SJCRH30 (cell line): ENCODE results near the gene CHP1. TPM values are rescaled to one million over a fixed set of nuclear protein-coding genes. Genes with fewer than 3 reads are reported as not detected.
"Not testable (repeated sequence)": the region's sequence is repeated elsewhere in the genome, so short reads cannot be mapped to it uniquely, and the experiment has no call there.

Experiments
- DNase-seq, 2 experiments: peaks; one replicate each; pipeline ENCODE4 v3.0.0-alpha.2; 2015 to 2020
- H3K27ac ChIP-seq: fragments of 250-450 bp; sonication (Bioruptor Pico); 2 replicates; pipeline ENCODE4 v1.5.1; 2020; ENCODE audit warnings: mild to moderate bottlenecking, moderate library complexity
- H3K27me3 ChIP-seq: fragments of 250-450 bp; sonication (Bioruptor Pico); 2 replicates; pipeline ENCODE4 v1.5.1; 2020; ENCODE audit warnings: mild to moderate bottlenecking, moderate library complexity
- H3K36me3 ChIP-seq: fragments of 250-450 bp; sonication (Bioruptor Pico); 2 replicates; pipeline ENCODE4 v1.5.1; 2020; ENCODE audit warnings: mild to moderate bottlenecking, moderate library complexity
- H3K4me1 ChIP-seq: fragments of 250-450 bp; sonication (Bioruptor Pico); 2 replicates; pipeline ENCODE4 v1.5.1; 2020; ENCODE audit warnings: mild to moderate bottlenecking, moderate library complexity
- H3K4me3 ChIP-seq: fragments of 250-450 bp; sonication (Bioruptor Pico); 2 replicates; pipeline ENCODE4 v1.5.1; 2020; ENCODE audit warnings: mild to moderate bottlenecking, moderate library complexity
- H3K9me3 ChIP-seq: fragments of 250-450 bp; sonication (Bioruptor Pico); replicated peaks from 2 replicates; pipeline ENCODE4 v1.5.1; 2020; ENCODE audit warnings: mild to moderate bottlenecking, moderate library complexity
- total RNA-seq: library from RNA; depleted of rRNA; stranded (reverse); fragments of >200 nt; shearing (Covaris generic); gene quantifications from 2 replicates; pipeline ENCODE4 v1.2.3, GENCODE V29; 2014; rRNA removed

The CHP1 gene
- total RNA-seq, 1 experiment from 2014 or later: 87.9 TPM

DNA sequence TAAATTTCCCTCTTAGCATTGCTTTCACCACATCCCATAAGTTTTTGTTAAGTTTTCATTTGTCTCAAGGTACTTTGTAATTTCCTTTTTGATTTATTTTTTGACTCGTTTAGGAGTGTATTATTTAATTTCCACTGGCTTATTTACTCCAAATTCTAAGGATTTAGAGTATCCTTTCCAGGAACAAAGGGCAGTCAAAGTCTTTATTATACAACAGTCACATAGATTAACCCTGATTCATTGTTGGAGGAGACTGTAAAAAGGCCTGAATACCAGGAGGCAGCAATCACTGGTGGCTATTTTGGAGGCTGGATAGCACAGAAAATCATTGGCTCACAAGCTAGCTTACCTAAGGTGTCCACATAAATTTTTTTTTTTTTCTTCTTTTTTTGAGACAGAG, 61.5 kb downstream of the CHP1 start:
- no peak overlapping the region for H3K27ac ChIP-seq
- H3K36me3 ChIP-seq: peaks cover 44% of the 10 kb centered on the region
- no peaks in the 10 kb centered on the region for H3K4me1 ChIP-seq
- H3K27me3 ChIP-seq: no peaks in the 10 kb centered on the region
- DNase-seq: no peak
- H3K4me3 ChIP-seq: no peak overlapping the region
- H3K9me3 ChIP-seq: no peaks in the 10 kb centered on the region

DNA sequence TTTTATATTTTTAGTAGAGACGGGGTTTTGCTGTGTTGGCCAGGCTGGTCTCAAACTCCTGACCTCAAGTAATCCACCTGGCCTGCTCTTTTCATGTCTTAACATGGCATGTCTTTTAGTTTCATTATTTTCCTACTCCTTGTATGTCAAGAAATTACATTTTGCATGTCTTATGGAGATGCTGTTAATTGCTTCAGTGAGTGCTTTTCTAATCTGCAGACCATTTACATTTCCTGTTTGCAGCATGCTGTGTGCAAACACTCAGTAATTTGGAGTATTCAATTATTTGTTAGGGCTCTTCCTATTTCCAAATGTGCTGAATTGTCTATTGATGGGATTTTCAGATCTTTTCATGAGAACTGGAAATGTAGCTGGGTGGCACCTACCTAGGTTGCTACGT, 70.1 kb downstream of the CHP1 start:
- not testable (repeated sequence) for H3K27ac ChIP-seq

DNA sequence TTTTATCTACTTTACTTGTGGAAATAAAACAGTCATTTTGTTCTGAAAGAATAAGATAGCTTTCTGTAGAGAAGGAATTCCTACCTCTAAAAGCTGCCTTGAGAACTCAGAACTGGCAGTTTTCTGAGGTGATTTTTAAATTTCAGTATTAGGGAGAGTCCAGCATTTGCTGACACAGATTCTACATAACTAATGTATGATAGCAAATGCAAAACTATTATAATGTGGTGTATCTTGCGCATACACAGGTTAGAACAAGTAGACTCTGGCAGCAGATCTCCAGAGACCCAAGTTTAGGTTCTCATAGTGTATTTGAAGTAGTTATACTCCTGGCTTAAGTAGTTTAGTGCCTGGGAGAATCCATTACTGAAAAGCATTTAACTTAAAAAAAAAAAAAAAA, 70.5 kb downstream of the CHP1 start:
- no peaks in the 10 kb centered on the region for H3K9me3 ChIP-seq
- peaks cover 30% of the 10 kb centered on the region for H3K36me3 ChIP-seq
- H3K4me1 ChIP-seq: no peaks in the 10 kb centered on the region
- H3K27me3 ChIP-seq: no peaks in the 10 kb centered on the region
- DNase-seq: no peak
- H3K4me3 ChIP-seq: no peak overlapping the region
- no peak overlapping the region for H3K27ac ChIP-seq

More for the DNA sequence above, 70.1 kb downstream of the CHP1 start:
- H3K36me3 ChIP-seq: peaks cover 32% of the 10 kb centered on the region
- DNase-seq, H3K27me3 ChIP-seq, H3K4me3 ChIP-seq, H3K9me3 ChIP-seq, H3K4me1 ChIP-seq: not testable (repeated sequence)

DNA sequence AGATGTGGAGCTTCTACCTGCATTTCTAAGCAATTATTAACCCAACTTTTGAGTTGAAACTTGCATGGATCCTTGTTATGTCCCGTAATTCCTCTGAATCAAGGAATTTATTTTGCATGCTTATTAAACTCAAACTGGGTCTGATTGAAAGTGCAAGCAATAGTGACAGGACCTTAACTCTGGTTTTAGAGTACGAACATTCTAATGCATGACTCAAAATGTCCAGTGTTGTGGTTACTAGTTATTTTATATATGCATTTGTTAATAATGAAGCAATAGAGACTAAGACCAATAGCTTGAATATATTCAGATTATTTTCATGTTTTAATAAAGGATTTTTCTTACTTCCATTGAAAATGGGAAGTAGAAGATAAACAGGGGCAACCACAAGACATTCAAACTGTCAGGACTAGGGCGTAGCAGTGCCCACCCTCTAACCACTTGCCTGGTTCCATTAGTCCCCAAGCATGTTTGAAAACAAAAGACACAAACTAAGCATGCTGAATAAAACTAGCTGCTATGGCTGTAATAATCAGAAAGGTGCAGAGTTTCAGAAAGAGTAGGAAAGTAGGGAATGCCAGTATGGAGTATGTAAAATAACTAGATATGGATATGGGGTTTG, 73.2 kb downstream of the CHP1 start:
- no peak overlapping the region for H3K4me3 ChIP-seq
- no peak for DNase-seq
- H3K9me3 ChIP-seq: no peaks in the 10 kb centered on the region
- no peaks in the 10 kb centered on the region; the same call in 1 of the 2 replicates for H3K4me1 ChIP-seq
- no peaks in the 10 kb centered on the region for H3K27me3 ChIP-seq
- H3K27ac ChIP-seq: no peak overlapping the region
- H3K36me3 ChIP-seq: peaks cover 27% of the 10 kb centered on the region

DNA sequence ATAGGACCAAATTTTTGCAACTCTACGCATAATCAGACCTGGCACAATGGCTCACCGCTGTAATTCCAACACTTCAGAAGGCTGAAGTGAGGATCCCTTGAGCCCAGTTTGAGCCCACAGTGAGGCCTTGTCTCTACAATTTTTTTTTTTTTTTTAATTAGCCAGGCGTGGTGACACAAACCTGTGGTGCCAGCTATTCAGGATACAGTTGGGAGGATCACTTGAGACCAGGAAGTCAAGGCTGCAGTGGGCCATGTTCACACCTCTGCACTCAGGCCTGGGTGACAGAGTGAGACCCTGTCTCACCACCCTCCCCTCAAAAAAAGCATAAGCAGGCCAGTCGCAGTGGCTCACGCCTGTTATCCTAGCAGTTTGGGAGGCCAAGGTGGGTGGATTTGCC, 76.6 kb downstream of the CHP1 start:
- Histone ChIP-seq H3K4me1 (peaks cover 5% of the 10 kb centered on the region), H3K27me3 (no peaks in the 10 kb centered on the region), H3K27ac (no peak overlapping the region), H3K4me3 (no peak overlapping the region), H3K36me3 (peaks cover 24% of the 10 kb centered on the region), H3K9me3 (no peaks in the 10 kb centered on the region)
- DNase-seq: no peak

DNA sequence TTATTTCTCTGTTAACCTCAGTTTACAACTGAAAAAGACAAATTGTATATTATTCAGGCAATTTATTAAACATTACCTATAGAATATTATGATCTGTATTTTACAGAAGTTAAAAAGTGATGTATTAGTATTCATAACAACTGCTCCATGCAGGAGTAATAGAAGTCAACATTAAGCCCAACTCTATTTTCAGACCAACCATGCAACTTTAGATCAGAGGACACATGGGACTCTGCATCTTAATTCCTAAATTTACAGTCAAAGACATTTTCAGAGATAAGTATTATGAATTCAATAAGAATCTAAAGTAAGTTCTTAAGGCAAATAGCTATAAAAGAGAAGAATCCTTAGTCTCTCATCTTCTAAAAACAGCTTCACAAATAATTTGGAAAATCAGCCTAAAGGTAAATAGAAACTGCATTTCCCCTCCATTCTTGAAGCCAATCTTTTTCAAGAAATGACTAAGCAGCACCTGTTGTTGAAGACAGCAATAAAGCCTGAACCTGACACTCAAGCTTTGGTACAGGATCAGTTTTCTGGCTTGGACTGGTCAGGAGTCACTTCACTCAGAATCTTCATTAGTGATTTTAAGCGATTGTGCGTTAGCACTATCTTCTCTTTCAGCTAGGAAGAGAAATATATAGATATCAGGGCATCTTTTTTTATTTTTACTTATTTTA, 78.3 kb downstream of the CHP1 start:
- peak in 1 of 2 experiments; percentile 31 for DNase-seq
- no peak overlapping the region for H3K27ac ChIP-seq
- no peaks in the 10 kb centered on the region for H3K27me3 ChIP-seq
- no peak overlapping the region for H3K4me3 ChIP-seq
- peaks cover 5% of the 10 kb centered on the region for H3K4me1 ChIP-seq
- peaks cover 29% of the 10 kb centered on the region for H3K36me3 ChIP-seq
- no peaks in the 10 kb centered on the region for H3K9me3 ChIP-seq

DNA sequence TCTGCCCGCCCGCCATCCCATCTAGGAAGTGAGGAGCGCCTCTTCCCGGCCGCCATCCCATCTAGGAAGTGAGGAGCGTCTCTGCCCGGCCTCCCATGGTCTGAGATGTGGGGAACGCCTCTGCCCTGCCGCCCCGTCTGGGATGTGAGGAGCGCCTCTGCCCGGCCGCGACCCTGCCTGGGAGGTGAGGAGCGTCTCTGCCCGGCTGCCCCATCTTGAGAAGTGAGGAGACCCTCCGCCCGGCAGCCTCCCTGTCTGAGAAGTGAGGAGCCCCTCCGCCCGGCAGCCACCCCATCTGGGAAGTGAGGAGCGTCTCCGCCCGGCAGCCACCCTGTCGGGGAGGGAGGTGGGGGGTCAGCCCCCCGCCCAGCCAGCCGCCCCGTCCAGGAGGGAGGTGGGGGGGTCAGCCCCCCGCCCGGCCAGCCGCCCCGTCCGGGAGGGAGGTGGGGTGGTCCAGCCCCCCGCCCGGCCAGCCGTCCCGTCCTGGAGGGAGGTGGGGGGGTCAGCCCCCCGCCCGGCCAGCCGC, 89.8 kb downstream of the CHP1 start:
- DNase-seq, H3K9me3 ChIP-seq, H3K4me3 ChIP-seq, H3K27me3 ChIP-seq, H3K4me1 ChIP-seq, H3K27ac ChIP-seq: not testable (repeated sequence)
- H3K36me3 ChIP-seq: peaks cover 34% of the 10 kb centered on the region; the same call in 1 of the 2 replicates

DNA sequence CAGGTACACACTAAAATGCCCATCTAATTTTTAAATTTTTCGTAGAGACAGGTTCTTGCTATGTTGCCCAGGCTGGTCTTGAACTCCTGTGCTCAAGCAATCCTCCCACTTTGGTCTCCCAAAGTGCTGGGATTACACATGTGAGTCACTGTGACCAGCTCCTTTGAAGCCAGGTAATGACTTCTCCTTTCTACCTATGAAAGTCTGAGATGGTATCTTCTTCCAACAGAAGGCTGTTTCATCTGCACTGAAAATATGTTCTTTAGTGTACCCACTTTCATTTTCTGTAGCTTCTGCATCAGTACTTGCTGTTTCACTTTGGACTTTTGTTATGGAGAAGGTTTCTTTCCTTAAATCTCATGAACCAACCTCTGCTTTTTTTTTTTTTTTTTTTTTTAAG, 92.5 kb downstream of the CHP1 start:
- DNase-seq: no peak
- H3K27ac ChIP-seq: no peak overlapping the region
- no peaks in the 10 kb centered on the region for H3K4me1 ChIP-seq
- peaks cover 28% of the 10 kb centered on the region; the same call in 1 of the 2 replicates for H3K36me3 ChIP-seq
- no peak overlapping the region for H3K4me3 ChIP-seq
- no peaks in the 10 kb centered on the region for H3K27me3 ChIP-seq
- no peaks in the 10 kb centered on the region for H3K9me3 ChIP-seq

DNA sequence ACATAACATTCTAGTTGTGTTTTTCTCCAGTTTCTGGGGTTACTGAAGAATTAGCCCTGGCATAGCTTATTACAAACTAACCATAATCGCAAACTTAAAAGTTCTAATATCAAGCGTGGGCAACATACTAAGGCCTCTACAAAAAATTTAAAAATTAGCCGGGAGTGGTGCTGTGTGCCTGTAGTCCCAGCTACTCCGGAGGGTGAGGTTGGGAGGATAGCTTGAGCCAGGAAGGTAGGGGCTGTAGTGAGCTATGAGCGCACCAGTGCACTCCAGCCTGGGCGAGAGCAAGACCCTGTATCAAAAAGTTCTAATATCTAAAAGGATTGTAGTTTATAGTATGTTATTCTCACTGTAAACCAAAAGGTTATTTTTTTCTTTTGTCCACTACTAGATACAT, 100.2 kb downstream of the CHP1 start:
- peaks cover 10% of the 10 kb centered on the region; the same call in 1 of the 2 replicates for H3K36me3 ChIP-seq
- peak; percentile 9 to 19 for DNase-seq
- peak overlapping the region; percentile 94 for H3K4me3 ChIP-seq
- H3K27ac ChIP-seq: no peak overlapping the region
- peaks cover 4% of the 10 kb centered on the region; the same call in 1 of the 2 replicates for H3K4me1 ChIP-seq
- no peaks in the 10 kb centered on the region for H3K27me3 ChIP-seq
- no peaks in the 10 kb centered on the region for H3K9me3 ChIP-seq

Other genes starting within 250 kb of the CHP1 start
- gene INO80, start 115.0 kb upstream of the CHP1 start, total RNA-seq: 16.5 and 16.8 TPM in 2 replicates
- not detected in 2 replicates for gene EXD1, start 511 bp upstream of the CHP1 start, total RNA-seq
- gene OIP5, start 101.3 kb downstream of the CHP1 start, total RNA-seq: 33.7 and 37.8 TPM in 2 replicates
- 256 and 300 TPM in 2 replicates for gene NUSAP1, start 101.6 kb downstream of the CHP1 start, total RNA-seq
- 17.2 and 17.4 TPM in 2 replicates for gene NDUFAF1, start 171.2 kb downstream of the CHP1 start, total RNA-seq
- 49.8 and 53.9 TPM in 2 replicates for gene RTF1, start 185.8 kb downstream of the CHP1 start, total RNA-seq